GM21529 (cell line): Measurements from ENCODE around the gene PLA2G2F.
A peak's percentile ranks its signal among the peaks of the same experiment; 100 is the strongest.
"Not testable (repeated sequence)": the region's sequence is repeated elsewhere in the genome, so short reads cannot be mapped to it uniquely, and the experiment has no call there.

ENCODE experiments used
- ATAC-seq: cut with Tn5 transposase; IDR thresholded peaks from one replicate; pipeline ENCODE4 v1.9.1; 2021; ENCODE audit not compliant: unreplicated experiment

Gene PLA2G2F

GRCh38 chr1:20114021-20114648 is 25.0 kb upstream of the PLA2G2F start:
- ATAC-seq, result no peak

- no peak for ATAC-seq
Observed at GRCh38 chr1:20115479-20115878, 23.6 kb upstream of the PLA2G2F start.

- no peak for ATAC-seq
Observed at GRCh38 chr1:20115916-20116315, 23.2 kb upstream of the PLA2G2F start.

- ATAC-seq, result no peak
Observed at GRCh38 chr1:20117236-20117635, 21.9 kb upstream of the PLA2G2F start.

GRCh38 chr1:20119347-20119746 is 19.8 kb upstream of the PLA2G2F start, which contains the start of gene PLA2G2D:
Gene PLA2G2D (minus strand): TSS chr1:20119536. CDS start chr1:20119498, 38 bp downstream.
- no peak for ATAC-seq

GRCh38 chr1:20120796-20121195 is 18.3 kb upstream of the PLA2G2F start:
- ATAC-seq, result no peak

GRCh38 chr1:20123722-20124455 is 15.2 kb upstream of the PLA2G2F start:
- ATAC-seq, result no peak

GRCh38 chr1:20124456-20125057 is 14.6 kb upstream of the PLA2G2F start:
- ATAC-seq, result no peak

GRCh38 chr1:20125100-20125499 is 14.0 kb upstream of the PLA2G2F start:
- ATAC-seq, result no peak

- peak; percentile 63 for ATAC-seq
Observed at GRCh38 chr1:20126041-20126805, 12.9 kb upstream of the PLA2G2F start.

- no peak for ATAC-seq
Observed at GRCh38 chr1:20126806-20127440, 12.2 kb upstream of the PLA2G2F start.

GRCh38 chr1:20130518-20130917 is 8.6 kb upstream of the PLA2G2F start:
- ATAC-seq, result not testable (repeated sequence)

- no peak for ATAC-seq
Observed at GRCh38 chr1:20134995-20135394, 4.1 kb upstream of the PLA2G2F start.

GRCh38 chr1:20136249-20136648 is 2.9 kb upstream of the PLA2G2F start:
- ATAC-seq, result no peak

- ATAC-seq, result no peak
Observed at GRCh38 chr1:20137055-20137454, 2.1 kb upstream of the PLA2G2F start.

- ATAC-seq, result no peak
Observed at GRCh38 chr1:20137604-20138003, 1.5 kb upstream of the PLA2G2F start.

- ATAC-seq, result no peak
Observed at GRCh38 chr1:20138346-20138745, 777 bp upstream of the PLA2G2F start.

- no peak for ATAC-seq
Observed at GRCh38 chr1:20139776-20140612, 871 bp downstream of the PLA2G2F start.

GRCh38 chr1:20141001-20141400 is 1.9 kb downstream of the PLA2G2F start:
- ATAC-seq, result no peak

- ATAC-seq, result no peak
Observed at GRCh38 chr1:20141466-20141865, 2.3 kb downstream of the PLA2G2F start.
